ENCODE data around the gene RAB40AL.

RAB40AL gene

DNA sequence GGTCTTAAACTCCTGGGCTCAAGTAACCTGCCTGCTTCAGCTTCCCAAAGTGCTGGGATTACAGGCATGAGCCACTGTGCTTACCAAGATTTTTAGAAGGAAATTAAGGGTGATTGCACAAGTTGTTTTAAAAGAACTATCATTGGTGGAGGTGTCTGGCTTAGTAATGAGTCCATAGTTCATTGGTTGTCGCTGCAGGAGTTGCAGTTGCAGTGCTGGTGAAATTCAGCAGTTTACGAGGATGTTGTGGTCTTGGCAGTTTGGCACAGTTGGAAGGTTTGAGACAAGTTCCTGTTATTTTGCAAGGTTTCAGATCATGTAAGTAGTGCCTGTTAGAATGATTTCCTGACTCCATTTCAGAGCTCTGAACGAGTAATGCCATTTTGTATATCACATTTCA, 48.1 kb downstream of the RAB40AL start:
- DNase-seq: no peak

Data from cortex of kidney (tissue), 1 donor.